AML-193 (cell line): ENCODE results near the gene INSL6.
"Not testable (repeated sequence)": the region's sequence is repeated elsewhere in the genome, so short reads cannot be mapped to it uniquely, and the experiment has no call there.

ENCODE experiments used
- DNase-seq, 2 experiments: peaks; one replicate each; lab custom pipeline; 2025; lab: John Stamatoyannopoulos, UW

The INSL6 gene

DNA sequence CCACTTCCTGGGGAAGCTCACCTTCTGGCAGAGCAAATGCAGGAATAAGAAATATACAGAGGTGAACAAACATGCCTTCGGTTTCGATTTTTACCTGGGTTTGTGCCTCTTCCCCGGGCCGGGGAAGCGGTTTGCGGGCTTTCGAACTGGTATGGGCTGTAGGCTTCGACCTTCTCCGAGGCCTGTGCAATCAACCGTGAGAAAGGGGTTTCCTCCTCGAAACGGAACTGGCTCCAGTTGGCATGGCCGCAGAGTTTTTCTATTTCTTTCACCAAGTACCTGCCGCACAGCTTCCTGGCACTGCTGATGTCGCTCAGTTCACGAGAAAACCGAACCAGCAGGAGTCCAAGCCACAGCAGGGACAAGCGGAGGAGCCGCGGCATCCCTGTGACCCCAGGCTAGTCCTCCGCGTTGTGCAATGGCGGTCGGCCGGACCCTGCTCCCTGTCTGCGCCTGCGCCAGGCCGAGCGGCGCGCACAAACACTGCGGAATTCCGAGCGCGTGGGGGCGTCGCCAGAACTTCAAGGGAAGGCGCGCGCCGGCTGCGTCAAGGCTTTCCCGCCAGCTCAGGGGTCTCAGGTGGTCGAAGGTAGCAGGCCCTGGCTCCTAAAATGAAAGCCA is at the start of gene INSL6:
Gene INSL6 (minus strand): TSS at position 420 of the 621 bp plus-strand sequence. CDS start 37 bp downstream, at position 383.
- DNase-seq, result no peak

DNA sequence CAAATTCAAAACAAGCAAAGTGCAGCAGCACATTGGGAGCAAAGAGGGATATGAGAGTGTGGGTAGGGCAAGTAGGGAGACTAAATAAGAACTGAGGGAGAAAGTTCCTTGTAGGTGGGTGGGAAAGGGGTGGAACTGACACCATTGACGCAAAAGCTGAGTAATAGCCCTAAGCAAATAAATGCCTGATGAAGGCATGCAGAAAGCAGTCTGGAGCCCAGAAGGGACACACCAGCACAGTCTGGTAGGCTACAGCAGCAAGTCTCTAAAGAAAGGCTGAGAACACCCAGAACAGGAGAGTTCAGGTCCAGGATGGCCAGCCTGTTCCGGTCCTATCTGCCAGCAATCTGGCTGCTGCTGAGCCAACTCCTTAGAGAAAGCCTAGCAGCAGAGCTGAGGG is 45.8 kb upstream of the INSL6 start, which contains the start of gene INSL4:
Gene INSL4 (plus strand): TSS at position 208 of the 400 bp plus-strand sequence. CDS start 105 bp downstream, at position 313.
- no peak for DNase-seq

GRCh38 chr9:5230554-5230953 is 45.1 kb upstream of the INSL6 start:
- DNase-seq, result no peak

DNA sequence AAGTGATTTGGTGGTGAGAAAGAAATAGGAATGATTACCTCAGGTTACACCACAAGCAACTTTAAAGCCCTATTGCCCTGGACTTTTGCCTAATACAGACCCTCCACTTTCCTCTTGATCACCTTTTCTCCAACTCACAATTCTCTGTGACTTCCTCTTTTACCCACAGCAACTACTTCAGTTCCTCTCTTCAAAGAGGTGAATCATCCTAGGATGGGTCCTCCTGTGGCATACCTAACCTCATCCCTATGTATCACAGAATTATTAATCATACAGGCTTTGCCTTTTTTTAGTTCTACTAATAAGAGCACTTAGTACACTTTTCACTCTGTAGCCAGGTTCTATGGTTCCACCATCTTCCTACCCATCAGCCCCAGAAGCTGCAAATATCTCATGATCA is 19.6 kb upstream of the INSL6 start:
- DNase-seq, result no peak

- no peak for DNase-seq
Measured at GRCh38 chr9:5195463-5195862, 10.0 kb upstream of the INSL6 start.

DNA sequence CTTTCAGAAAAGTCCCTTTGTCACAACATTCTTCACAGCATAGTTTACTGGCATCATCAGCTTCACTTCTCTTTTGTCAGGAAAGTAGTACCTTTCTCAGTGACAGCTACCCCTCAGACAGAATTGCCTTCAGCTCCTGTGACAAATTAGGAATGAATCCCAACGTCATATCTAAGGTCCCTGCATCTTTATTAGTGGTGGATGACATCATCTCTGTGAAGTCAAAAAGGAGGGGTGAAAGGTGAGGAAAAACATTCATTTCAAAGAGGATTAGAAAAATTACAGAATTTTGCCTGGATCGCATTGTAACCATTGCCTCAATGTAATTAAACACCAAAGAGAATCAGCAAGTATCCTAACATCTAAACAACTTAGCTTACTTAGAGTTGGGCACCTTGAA is 7.9 kb upstream of the INSL6 start:
- DNase-seq, result no peak

DNA sequence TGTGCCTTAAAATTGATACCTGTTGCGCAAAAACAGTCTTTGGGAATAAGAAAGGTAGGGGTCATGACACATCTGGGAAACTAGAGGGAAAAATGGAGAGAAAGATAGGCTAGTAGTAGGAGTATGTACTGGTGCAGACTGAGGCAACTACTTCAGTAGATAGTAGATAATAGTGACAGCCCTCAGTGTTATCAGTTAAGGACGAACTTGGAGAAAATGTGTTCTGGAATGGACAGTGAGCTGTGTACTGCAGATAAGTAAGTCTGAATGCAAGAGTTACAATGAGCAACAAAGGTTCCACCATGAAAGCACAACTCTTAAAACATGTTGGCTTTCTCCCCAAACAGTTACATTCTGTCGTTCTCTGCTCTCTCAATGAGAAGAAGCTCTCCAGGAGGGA is 6.5 kb upstream of the INSL6 start:
- DNase-seq, result no peak

DNA sequence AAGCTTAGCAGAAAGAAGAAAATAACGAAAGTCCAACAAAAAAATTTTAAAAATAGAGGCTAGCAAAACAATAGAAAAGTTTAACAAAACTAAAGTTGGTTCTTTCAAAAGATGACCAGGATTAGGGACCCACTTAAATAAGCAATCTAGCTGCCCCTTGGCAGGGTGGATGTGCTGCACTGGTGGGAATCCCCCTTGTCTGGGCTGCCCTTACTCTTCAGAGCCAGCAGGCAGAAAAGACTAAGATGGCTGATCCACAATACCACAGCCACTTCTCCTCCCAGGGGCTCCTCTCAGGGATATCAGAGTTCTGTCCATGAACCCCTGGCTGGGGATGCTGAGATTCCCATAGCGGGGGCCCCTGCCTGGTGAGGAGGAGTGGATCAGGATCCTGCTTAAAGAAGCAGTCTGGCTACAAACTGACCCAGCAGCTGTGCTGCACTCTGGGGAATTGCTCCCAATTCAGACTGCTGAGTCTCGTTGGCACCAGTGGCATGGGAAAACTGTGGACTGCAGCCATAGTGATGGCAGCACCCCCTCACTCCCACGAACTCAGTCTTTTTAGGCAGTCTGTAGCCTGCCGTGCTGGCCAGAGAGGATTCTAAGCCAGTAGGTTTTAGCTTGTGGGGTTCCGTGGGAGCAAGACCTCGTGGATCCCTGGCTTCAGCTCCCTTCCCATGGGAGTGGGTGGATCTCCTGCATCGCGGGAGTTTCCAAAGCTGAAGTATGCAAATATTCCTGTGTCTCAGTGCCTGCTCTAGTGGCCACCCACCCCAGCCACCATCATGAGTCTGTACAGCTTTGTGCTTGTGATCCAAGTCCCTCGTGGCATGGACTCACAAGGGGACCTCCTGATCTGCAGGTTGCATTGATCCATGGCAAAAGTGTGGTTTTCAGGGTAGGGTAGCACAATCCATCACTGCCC is 2.9 kb upstream of the INSL6 start:
- no peak for DNase-seq

GRCh38 chr9:5186416-5187169 is 1.2 kb upstream of the INSL6 start:
- peak; percentile 56 to 60 for DNase-seq

- no peak for DNase-seq
Measured at GRCh38 chr9:5184776-5185175, 663 bp downstream of the INSL6 start.

GRCh38 chr9:5180631-5181030 is 4.8 kb downstream of the INSL6 start:
- DNase-seq, result not testable (repeated sequence)

DNA sequence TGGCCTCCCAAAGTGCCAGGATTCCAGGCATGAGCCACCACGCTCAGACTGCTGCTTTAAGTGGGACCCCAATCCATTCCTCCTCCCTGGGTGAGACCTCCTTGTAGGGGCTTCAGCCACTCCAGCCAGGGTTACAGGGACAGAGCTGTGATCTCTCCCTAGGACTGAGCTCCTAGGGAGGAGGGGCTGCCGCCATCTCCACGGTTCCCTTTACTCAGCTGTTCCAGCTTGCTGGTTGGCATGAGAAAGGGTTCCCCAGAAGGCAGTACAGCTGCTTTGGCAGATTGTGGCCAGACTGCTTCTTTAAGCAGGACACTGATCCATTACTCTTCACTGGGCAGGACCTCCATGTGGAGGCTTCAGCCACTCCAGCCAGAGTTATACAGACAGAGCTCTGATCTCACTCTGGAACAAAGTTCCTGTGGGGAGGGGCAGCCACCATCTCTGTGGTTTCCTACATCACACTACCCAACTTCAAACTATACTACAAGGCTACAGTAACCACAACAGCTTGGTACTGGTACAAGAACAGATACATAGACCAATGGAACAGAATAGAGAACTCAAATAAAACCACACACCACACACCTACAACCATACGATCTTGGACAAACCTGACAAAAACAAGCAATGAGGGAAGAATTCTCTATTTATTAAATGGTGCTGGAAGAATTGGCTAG is 7.2 kb downstream of the INSL6 start:
- DNase-seq, result no peak

- DNase-seq, result no peak
Measured at GRCh38 chr9:5146241-5146640, 39.2 kb downstream of the INSL6 start.

GRCh38 chr9:5144217-5144616 is 41.2 kb downstream of the INSL6 start:
- no peak for DNase-seq

- DNase-seq, result no peak
Measured at GRCh38 chr9:5140151-5140550, 45.3 kb downstream of the INSL6 start.

GRCh38 chr9:5122516-5122915 is 62.9 kb downstream of the INSL6 start:
- DNase-seq, result no peak

DNA sequence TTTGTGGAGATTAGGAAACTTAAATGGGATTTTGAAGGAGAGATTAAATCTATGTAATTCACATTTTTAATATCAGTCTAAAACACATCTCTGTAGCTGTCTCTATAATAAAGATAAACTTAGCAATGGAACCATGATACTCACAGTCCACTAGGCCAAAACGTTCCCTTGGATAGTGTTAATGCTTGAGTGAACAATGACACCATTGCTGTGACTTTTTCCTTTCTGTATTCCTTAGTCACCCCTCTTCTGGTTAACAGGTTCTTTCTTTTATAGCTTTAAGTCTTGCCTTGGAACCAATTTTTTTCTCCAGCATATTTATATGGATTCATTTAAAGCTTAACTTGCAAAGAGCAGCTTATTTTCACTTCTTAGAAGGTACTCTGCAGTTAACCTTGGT is 63.3 kb downstream of the INSL6 start:
- DNase-seq, result no peak

DNA sequence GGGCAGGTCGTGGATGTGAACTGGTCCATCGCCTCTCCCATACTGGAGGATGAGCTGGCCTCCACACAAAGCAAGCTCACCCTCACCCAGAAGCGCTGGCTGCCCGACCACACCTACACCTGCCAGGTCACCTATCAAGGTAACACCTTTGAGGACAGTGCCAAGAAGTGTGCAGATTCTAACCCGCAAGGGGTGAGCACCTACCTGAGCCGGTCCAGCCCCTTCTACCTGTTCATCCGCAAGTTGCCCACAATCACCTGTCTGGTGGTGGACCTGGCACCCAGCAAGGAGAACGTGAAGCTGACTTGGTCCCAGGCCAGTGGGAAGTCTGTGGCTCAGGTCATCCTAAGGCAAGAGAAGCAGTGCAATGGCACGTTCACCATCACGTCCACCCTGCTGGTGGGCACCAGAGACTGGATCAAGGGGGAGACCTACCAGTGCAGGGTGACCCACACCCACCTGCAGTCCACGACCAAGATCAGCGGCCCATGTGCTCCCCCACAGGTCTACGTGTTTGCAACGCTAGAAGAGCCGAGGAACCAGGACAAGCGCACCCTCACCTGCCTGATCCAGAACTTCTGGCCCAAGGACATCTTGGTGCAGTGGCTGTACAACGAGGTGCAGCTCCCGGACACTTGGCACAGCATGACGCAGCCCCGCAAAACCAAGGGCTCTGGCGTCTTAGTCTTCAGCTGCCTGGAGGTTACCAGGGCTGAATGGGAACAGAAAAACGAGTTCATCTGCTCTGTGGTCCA is 71.3 kb downstream of the INSL6 start:
- no peak for DNase-seq
